Endothelial cell of umbilical vein (primary cell): ENCODE measurements around the gene CAMK2N1.

Experiments used
- EZH2 ChIP-seq: IDR thresholded peaks from 2 replicates; pipeline ENCODE4 v1.6.1; 2012; ENCODE audit warnings: borderline replicate concordance, low read depth, mild to moderate bottlenecking, moderate library complexity, low read length, inconsistent platforms; ENCODE audit not compliant: severe bottlenecking
- POLR2A ChIP-seq: IDR thresholded peaks from 2 replicates; pipeline ENCODE4 v1.6.1; 2012; ENCODE audit warnings: low read depth, mild to moderate bottlenecking, control low read depth, low read length
- TF ChIP-seq, protein P1 (sequence below): IDR thresholded peaks from 2 replicates; pipeline ENCODE4 v1.6.1; 2011; ENCODE audit not compliant: insufficient read depth, insufficient read length
- TF ChIP-seq, protein P2 (sequence below), 2 donors: IDR thresholded peaks; 1 replicate in 1 of 2; 2 replicates in 1 of 2; pipeline ENCODE4 v1.5.1; 2011; ENCODE audit warnings: low read length in 2 of 2, mild to moderate bottlenecking in 2 of 2, moderate library complexity in 2 of 2, control low read depth in 1 of 2, inconsistent platforms in 1 of 2, low read depth in 1 of 2; ENCODE audit not compliant: insufficient read depth in 1 of 2; ENCODE audit errors: extremely low read depth in 1 of 2

DNA sequence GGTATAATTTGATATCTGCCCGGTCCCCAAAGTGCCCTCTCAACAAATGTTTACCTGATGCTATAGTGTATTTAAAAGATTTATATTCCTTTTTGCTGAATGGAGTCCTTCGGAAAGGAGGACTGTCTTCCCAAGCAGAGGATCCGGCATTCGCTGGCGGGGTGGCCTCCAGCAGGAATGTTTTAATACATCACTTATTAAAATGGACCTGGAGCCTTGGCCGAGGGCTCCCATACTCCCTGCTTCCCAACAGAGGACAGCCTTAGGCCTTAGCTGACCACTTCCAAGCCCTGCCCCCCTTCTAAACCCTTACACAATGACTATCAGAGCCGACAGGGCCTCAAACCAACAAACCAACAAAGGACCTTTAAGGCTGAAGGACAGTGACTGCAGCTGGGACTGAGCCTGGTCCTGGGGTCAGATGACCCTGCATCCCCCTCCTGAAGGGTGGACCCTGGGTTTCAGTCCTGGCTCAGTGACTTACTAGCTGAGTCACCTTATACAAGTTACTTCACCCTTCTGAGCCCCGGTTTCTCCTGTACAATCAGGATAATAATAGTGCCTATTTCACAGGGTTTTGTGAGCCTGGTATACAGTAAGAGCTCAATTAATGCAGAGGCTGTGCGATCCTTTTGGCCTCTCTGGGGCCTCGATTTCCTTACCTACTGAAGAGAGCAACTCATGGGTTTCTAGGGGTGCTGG lies 5.6 kb downstream of the CAMK2N1 start:
- TF ChIP-seq EZH2, result no peak
- TF ChIP-seq POLR2A, result no peak
- TF ChIP-seq, protein P1, sequence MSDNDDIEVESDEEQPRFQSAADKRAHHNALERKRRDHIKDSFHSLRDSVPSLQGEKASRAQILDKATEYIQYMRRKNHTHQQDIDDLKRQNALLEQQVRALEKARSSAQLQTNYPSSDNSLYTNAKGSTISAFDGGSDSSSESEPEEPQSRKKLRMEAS, result no peak
- TF ChIP-seq, protein P2, sequence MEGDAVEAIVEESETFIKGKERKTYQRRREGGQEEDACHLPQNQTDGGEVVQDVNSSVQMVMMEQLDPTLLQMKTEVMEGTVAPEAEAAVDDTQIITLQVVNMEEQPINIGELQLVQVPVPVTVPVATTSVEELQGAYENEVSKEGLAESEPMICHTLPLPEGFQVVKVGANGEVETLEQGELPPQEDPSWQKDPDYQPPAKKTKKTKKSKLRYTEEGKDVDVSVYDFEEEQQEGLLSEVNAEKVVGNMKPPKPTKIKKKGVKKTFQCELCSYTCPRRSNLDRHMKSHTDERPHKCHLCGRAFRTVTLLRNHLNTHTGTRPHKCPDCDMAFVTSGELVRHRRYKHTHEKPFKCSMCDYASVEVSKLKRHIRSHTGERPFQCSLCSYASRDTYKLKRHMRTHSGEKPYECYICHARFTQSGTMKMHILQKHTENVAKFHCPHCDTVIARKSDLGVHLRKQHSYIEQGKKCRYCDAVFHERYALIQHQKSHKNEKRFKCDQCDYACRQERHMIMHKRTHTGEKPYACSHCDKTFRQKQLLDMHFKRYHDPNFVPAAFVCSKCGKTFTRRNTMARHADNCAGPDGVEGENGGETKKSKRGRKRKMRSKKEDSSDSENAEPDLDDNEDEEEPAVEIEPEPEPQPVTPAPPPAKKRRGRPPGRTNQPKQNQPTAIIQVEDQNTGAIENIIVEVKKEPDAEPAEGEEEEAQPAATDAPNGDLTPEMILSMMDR (IDR thresholded peaks at IDR 0.05; ENCODE audit: extremely low read depth in 1 of 2, insufficient read depth in 1 of 2, low read depth in 1 of 2, low read length in 2 of 2), result no peak
